ENCODE data around the gene RANBP17.

The RANBP17 gene

DNA sequence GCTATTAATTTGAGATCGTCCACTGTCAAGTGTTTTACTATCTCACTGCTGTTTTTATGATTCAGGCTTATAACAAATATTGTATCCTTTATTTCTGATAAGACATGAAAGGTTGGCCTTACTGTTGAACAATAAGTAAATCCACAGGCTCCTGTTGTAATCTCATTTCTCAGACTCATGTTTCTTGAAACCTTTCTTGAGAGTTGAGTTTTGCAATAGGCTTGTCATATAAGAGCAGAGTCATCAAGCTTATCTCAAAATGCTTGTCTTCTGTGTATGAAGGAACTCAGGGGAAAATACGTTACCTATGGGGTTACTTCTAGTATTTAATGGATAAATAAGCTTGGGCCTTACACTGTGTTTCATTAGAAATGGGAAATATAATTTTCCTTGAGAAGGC is 438.0 kb downstream of the RANBP17 start:
- TF ChIP-seq ZNF274 (IDR thresholded peaks at IDR 0.05; ENCODE audit: low read depth, low read length): no peak
- no peak overlapping the region for H3K4me3 ChIP-seq (ENCODE audit: low read length)

DNA sequence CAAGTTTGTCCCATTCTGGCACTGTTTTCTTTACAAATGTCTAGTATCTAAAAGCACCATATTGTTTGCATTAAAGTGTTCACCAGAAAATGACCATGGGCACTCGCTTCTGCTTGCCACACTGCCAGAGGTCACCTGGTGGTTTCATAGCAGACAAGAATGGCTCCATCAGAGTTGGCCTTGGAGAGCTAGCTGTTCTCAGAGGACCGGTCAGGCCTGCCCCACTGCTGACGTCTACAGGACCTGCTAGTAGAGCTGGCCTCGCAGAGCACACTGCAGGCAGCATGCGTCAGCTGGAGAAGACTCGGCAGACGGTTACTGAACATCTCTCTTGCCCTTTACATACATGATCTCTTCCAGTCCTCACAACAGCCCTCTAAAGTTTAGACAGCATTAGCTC is 438.5 kb downstream of the RANBP17 start:
- no peak for TF ChIP-seq ZNF274 (IDR thresholded peaks at IDR 0.05; ENCODE audit: low read depth, low read length)
- no peak overlapping the region for H3K4me3 ChIP-seq (ENCODE audit: low read length)

DNA sequence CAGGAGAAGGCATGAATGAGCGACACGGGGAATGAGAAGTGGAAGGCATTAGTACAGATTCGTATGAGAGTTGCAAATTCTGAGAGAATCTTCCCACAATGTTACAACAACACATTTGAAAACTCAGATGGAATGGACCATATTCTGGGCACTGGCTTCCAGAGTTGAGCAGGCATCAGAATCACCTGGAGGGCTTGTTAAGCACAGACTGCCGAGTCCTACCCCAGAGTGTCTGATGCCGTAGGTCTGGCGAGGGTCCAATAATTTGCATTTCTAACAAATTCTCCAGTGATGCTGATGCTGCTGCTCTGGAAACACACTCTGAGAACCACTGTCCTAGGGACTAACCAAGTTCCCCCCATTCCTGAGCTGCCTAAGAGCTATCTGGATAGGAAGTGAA is 444.3 kb downstream of the RANBP17 start:
- no peak overlapping the region for H3K4me3 ChIP-seq (ENCODE audit: low read length)
- TF ChIP-seq ZNF274 (IDR thresholded peaks at IDR 0.05; ENCODE audit: low read depth, low read length): no peak

DNA sequence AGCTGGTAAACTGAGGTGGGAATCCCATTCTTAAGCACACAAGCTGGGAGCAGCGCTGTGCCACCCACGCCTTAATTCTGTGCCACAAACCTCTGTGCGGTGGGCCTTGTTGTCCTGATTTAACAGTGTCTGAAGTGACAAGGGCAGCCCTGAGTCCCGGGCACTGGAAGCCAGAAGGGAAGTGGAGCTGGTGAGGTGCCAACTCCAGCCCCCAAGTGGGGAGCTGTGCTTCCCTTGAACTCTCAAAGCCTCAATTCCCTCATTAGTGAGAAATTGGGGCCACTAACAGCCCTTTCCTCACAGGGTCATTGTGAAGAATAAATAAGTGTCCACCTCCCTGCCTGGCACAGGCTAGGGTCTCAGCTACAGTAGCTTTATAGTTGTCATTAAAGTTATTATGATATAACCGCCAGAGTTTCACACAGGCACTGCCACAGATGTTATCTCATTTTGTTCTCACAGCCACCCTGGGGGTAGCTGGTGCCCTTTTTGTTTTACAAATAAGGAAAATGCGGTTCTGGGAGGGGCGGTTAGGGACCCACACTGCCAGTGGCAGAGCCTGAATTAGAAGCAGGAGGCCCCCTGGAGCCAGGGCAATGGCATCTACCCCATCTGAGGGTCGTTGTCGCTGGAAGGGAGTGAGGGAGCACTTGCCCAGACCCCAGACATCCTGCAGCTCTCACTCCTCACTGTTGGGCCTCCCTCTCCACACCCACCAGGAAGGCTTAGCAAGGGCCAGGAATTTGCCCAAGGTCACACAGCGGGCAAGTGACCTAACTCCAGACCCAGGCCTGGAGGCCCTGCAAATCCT is 445.2 kb downstream of the RANBP17 start:
- H3K4me3 ChIP-seq (ENCODE audit: low read length): no peak overlapping the region
- TF ChIP-seq ZNF274 (IDR thresholded peaks at IDR 0.05; ENCODE audit: low read depth, low read length): no peak

DNA sequence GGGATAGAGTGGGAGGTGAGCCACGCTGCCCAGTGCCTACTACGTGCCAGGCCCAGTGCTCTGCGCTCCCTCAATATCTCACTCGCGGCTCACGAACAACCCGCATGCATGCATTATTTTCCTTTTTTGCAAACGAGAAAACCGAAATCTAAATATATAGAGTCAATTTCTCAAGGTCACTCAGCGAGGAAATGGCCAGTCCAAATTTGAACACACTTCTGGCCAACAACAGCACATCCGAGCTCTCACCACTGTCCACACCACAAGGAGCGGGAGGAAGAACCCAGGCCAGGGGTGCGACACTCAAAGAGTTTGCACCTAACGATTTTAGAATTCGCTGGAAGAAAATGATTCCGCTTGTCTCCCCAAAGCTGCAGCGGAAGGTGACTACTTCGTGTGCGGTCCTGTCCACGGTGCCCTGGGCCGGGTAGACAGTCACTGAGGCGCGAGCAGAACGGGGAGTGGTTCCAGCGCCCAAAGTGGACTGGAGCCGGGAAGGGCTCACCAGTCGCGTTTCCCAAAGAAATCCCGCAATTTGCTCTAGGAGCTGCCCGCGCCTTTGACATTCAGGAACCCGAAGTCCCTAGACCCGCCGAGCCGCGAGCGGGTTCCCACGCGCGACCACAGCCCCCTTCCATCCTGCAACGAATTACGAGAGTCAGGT is 446.1 kb downstream of the RANBP17 start:
- H3K4me3 ChIP-seq (ENCODE audit: low read length): no peak overlapping the region
- TF ChIP-seq ZNF274 (IDR thresholded peaks at IDR 0.05; ENCODE audit: low read depth, low read length): no peak

DNA sequence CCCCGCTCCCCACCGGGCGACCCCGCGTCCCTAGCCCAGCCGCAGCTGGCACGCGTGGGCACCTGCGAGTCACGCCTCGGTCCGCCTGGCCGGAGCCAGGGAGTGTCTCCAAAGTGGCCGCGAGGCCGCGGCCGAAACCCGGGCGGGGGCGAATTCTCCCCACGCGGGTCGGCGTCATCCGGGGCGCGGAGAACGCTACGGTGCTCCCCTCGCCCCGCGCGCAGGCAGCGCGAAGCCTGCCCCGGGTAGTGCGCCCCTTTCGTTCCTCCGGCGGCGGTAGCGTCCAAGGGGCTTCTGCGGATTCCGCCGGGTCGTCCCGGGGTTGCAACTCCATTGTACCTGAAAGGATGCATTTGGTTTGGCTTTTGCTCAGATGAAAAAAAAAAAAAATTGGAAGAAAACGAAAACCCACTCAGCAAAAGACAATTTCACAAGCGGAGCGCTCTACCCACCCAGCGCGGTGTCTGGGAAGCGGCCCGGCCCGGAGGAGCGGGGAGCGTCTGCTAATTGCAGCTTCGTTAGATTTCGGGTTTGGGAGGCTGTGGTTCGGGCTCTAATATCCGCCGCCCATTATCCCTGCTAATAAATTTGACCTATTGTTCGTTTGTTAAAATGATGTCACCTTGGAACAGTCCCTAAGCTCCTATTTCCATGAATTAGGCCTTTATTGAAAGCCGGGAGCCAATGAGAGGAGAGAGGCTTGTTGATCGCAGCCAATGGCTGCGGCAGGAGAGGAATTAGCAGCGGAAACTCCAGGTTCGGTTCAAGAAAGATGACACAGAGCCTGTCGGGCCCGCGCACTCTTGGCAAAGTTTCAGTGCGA is 446.8 kb downstream of the RANBP17 start, which contains the start of gene TLX3:
TLX3 (plus strand) TSS at position 796 of the 823 bp plus-strand sequence. CDS start 118 bp downstream, outside the sequence.
- no peak for TF ChIP-seq ZNF274 (IDR thresholded peaks at IDR 0.05; ENCODE audit: low read depth, low read length)
- H3K4me3 ChIP-seq (ENCODE audit: low read length): no peak within 1 kb of the TSS

DNA sequence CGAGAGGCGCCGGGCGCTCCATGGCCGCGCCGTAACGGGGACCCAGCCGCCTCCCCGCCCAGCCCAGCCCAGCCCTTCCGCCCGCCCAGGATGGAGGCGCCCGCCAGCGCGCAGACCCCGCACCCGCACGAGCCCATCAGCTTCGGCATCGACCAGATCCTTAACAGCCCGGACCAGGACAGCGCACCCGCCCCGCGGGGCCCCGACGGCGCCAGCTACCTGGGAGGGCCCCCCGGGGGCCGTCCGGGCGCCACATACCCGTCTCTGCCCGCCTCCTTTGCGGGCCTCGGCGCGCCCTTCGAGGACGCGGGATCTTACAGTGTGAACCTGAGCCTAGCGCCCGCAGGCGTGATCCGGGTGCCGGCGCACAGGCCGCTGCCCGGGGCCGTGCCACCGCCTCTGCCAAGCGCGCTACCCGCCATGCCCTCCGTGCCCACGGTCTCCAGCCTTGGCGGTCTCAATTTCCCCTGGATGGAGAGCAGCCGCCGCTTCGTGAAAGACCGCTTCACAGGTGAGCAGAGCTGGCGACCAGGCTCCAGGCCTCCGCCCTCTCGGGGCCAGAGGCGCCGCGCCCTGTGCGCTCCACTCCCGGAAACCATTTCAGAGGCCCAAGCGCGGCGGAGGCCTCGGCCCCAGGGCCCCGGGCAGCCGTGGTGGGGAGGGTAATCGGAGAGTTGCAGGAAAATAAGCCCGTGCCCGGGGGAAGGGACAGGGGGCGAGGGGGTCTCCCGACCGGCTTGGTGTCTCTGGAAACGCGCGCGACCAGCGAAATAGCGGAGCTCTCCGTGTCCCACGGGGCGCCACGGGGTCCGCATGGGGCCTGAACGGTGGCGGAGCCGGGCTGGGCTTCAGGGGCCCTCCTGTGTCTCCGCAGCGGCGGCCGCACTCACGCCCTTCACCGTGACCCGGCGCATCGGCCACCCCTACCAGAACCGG is 447.7 kb downstream of the RANBP17 start:
- no peak for TF ChIP-seq ZNF274 (IDR thresholded peaks at IDR 0.05; ENCODE audit: low read depth, low read length)
- no peak overlapping the region for H3K4me3 ChIP-seq (ENCODE audit: low read length)

DNA sequence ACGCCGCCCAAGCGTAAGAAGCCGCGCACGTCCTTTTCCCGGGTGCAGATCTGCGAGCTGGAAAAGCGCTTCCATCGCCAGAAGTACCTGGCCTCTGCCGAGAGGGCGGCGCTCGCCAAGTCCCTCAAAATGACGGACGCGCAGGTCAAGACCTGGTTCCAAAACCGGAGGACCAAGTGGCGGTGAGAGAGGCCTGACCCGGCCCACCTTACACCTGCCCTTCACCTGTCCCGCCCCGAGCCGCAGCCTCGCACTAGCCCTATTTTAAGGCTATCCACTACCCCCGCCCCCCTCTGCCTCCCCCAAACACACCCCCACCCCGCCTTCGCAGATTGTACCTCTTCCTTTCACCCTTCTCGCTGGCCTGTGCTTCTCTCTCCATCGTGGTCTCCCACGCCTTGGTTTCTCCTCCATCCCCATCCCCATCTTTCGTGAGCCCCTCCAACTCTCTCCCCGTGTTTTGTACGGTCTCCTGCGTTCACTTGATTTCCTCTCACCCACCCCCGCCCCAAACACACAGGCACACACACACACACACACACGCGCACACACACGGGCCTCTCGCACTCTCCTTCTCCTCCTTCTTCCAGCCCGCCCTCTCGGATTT is 448.5 kb downstream of the RANBP17 start:
- H3K4me3 ChIP-seq (ENCODE audit: low read length): no peak overlapping the region
- TF ChIP-seq ZNF274 (IDR thresholded peaks at IDR 0.05; ENCODE audit: low read depth, low read length): no peak

DNA sequence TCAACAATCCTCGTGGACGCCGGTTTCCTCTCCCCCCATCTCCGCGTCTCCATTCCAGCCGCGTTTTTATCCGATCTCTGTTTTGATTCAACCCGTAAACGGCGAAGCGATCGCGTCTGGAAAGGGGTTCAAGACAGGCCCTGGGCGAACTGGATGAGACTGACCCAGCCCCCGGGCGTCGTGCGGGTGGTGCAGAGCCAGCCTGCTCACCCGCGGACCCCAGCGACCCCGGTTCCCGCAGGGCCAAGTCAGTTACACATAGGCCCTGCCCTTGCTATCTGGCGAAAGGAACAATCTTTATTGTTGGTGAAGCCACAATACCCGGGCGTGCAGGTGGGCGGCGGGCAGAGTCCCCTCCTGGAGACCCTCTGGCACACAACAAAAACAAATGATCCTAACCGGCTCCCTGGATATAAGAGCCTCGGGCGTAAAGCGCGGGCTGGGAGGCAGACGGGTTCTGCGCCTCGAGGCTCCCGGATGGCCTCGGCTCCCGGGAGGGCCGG is 449.1 kb downstream of the RANBP17 start:
- no peak overlapping the region for H3K4me3 ChIP-seq (ENCODE audit: low read length)
- TF ChIP-seq ZNF274 (IDR thresholded peaks at IDR 0.05; ENCODE audit: low read depth, low read length): no peak

DNA sequence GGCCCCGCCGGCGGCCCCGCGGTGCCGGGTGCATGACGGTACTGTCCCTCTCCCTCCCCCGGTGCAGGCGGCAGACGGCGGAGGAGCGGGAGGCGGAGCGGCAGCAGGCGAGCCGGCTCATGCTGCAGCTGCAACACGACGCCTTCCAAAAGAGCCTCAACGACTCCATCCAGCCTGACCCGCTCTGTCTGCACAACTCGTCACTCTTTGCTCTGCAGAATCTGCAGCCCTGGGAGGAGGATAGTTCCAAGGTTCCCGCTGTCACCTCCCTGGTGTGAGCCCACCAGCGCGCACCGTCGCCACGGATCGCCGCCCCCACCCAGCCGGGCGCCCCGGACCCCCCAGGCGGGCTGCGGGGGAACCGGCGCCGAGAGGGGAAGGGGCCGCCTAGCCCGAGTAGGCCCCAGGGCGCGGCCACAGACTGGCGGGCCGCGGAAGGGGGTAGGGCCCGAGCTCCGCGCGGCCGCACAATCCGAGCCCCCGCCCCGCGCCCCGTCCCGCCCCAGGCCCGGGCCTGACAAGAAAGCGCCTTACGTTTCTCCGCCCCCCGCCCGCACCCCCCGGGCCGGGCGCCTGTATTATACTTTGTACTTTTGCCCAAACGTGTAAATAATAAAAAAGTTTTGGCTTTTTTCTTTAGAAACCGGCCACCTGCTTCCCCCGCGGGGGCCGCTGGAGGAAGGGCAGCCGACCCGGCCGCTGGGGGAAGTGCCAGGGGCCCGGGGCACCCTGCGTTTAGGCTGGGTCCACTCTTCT is 449.7 kb downstream of the RANBP17 start:
- H3K4me3 ChIP-seq (ENCODE audit: low read length): no peak overlapping the region
- no peak for TF ChIP-seq ZNF274 (IDR thresholded peaks at IDR 0.05; ENCODE audit: low read depth, low read length)

DNA sequence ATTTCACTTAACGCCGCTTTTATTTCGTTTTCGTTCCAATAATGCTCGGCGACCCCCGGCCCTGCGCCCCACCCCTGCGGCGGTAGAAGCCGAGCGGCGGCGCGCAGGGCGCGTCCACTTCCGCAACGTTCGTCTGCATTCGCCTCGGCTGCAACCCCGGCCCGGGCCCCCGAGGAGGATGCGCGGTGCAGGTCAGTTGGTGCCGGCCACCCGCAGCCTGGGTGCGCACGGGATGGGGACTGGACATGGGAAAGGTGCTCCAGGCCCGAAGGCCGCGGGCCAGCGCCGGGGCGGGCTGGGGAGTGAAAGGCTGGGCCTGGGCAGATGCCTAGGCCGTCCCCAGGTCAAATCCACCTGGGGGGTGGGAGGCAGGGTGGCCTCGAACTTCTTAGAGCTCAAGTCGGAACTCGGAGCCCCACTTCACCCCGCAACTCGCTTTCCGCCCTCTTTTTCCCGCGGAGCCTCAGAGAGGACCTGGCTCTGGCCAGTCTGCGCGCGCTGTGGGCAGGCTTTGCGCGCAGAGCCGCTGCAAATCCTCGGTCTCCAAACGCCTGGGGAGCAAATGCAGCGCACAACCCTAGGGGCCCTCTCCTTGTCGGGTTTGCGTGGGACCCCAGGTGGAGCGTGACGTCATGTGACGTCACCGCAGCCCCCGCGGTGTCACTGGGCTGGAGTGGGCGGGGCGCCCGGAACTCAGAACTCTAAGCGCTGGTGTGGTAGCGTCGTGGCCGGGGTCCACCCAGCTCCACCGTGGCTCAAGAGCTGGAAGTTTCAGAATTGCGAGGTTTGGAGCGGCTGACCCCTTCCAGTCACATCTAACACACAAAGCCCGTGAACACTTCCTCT is 450.5 kb downstream of the RANBP17 start:
- no peak overlapping the region for H3K4me3 ChIP-seq (ENCODE audit: low read length)

More for the DNA sequence above, 450.5 kb downstream of the RANBP17 start:
- no peak for TF ChIP-seq ZNF274 (IDR thresholded peaks at IDR 0.05; ENCODE audit: low read depth, low read length)
